GM13977 (cell line): ENCODE data around the gene SPATS2L.
A peak's percentile ranks its signal among the peaks of the same experiment; 100 is the strongest.

Experiments
- DNase-seq: peaks from one replicate; pipeline ENCODE4 v3.0.0; 2012; ENCODE audit warnings: low spot score
- CTCF ChIP-seq: IDR thresholded peaks from 2 replicates; pipeline ENCODE4 v1.5.1; 2012; ENCODE audit warnings: mild to moderate bottlenecking, control low read depth; ENCODE audit not compliant: insufficient read depth; ENCODE audit errors: extremely low read depth, missing control alignments
- in situ Hi-C: fragments of 300-500 bp; cut with MboI; formaldehyde crosslinking; loops from one replicate; pipeline ENCODE4 v1.12.0; 2022; ENCODE audit warnings: low sequenced_read_pairs, low pct_unique_long_range_greater_than_20kb, mixed read lengths, inconsistent platforms; ENCODE audit not compliant: unreplicated experiment

Gene SPATS2L

DNA sequence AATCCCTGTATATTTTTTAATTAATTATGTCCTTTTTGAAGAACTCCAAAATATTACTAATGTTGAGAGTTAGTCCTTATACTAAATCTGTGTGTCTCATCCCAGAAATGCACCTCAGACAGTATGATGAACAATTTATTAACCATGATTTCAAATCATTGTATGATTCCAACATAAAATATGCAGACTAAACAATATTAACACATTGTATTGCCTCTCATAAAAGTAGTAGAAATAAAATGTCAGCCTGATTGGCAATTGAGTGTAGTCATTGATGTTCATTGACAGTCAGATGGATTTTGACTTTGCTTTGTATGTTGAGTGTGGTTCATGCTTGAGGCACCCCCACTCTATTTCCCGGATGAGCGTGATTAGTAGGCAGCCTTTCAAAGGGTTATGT lies 145.9 kb downstream of the SPATS2L start:
- no peak for TF ChIP-seq CTCF

GRCh38 chr2:200453142-200453852 lies 146.8 kb downstream of the SPATS2L start:
- DNase-seq = no peak
- in situ Hi-C loops = no loop called here

More for the DNA sequence above, 145.9 kb downstream of the SPATS2L start:
- in situ Hi-C loops = no loop called here
- DNase-seq = no peak

GRCh38 chr2:200453853-200454534 lies 147.5 kb downstream of the SPATS2L start:
- DNase-seq = no peak
- in situ Hi-C loops = no loop called here
- TF ChIP-seq CTCF = no peak

More at GRCh38 chr2:200453142-200453852, 146.8 kb downstream of the SPATS2L start:
- no peak for TF ChIP-seq CTCF

- TF ChIP-seq CTCF = no peak
- in situ Hi-C loops = no loop called here
- peak; percentile 45 for DNase-seq
These were observed 148.7 kb downstream of the SPATS2L start for GRCh38 chr2:200454927-200455801.

- in situ Hi-C loops = no loop called here
- no peak for TF ChIP-seq CTCF
- no peak for DNase-seq
These were observed 149.5 kb downstream of the SPATS2L start for GRCh38 chr2:200455958-200456421.

DNA sequence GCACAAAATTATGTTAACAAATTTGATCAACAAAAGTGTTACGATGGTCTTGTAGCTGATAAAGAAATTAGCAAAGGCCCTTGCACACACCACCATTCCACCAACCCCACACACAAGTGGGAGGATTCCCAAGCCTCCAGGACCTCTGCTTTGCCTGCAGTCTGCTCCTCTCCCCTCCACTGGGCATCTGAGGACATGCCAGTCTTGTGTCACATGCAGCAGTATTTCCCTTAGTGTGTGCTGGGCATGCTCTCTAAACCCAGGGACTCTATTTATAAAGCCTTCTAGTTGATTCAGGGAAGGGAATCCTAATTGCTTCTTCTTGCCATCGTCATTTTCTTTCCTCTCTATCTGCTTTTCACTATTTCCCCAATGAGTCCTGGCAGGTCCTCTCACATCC lies 150.1 kb downstream of the SPATS2L start:
- no peak for DNase-seq
- TF ChIP-seq CTCF = no peak
- in situ Hi-C loops = no loop called here
